ENCODE data around the gene TOMT. TPM values are rescaled to one million over a fixed set of nuclear protein-coding genes. Genes with fewer than 3 reads are reported as not detected.

The TOMT gene
- total and polyA plus RNA-seq, 2 of the 13 experiments (the other 11 are each of a cell fraction or from before 2014, with no cell fraction given), result not detected

GRCh38 chr11:72080326-72081183, 25.2 kb upstream of the TOMT start, which contains the start of the genes LRRC51 and NUMA1 (continued):
- TF ChIP-seq NR2F2 (IDR thresholded peaks at IDR 0.05; ENCODE audit: borderline replicate concordance, low read depth) (0 out of 2 replicates have a peak, but pooled peaks have one; percentile 23), ZNF350 (CRISPR knock-in tag; IDR thresholded peaks at IDR 0.05; ENCODE audit: borderline replicate concordance, low read depth) (peak; percentile 69), ZNF878 (CRISPR knock-in tag; IDR thresholded peaks at IDR 0.05) (peak; percentile 69; the same call in 1 of the 2 replicates), KDM5A (IDR thresholded peaks at IDR 0.05; ENCODE audit: borderline replicate concordance, low read length) (peak; percentile 79; the same call in 1 of the 2 replicates), SIN3A (IDR thresholded peaks at IDR 0.05; ENCODE audit: borderline replicate concordance, low read depth, low read length) (peak; percentile 91; the same call in 1 of the 2 replicates), MTA1 (CRISPR knock-in tag; IDR thresholded peaks at IDR 0.05; ENCODE audit: borderline replicate concordance) (no peak), IKZF5 (CRISPR knock-in tag; IDR thresholded peaks at IDR 0.05) (peak; percentile 36; the same call in 1 of the 2 replicates), NFYC (CRISPR knock-in tag; IDR thresholded peaks at IDR 0.05) (peak; percentile 90), CEBPB (IDR thresholded peaks at IDR 0.05; ENCODE audit: borderline replicate concordance, low read depth, low read length) (peak; percentile 41; the same call in 1 of the 2 replicates), SP2 (CRISPR knock-in tag; IDR thresholded peaks at IDR 0.05) (peak; percentile 74), SRY (CRISPR knock-in tag; IDR thresholded peaks at IDR 0.05) (peak; percentile 29), ASH2L (IDR thresholded peaks at IDR 0.05; ENCODE audit: insufficient read length, low read depth, low read length) (peak; percentile 84), HDAC1 (CRISPR knock-in tag; IDR thresholded peaks at IDR 0.05) (peak; percentile 88), DZIP1 (CRISPR knock-in tag; IDR thresholded peaks at IDR 0.05) (no peak), SRSF1 (optimal IDR thresholded peaks at IDR 0.05; ENCODE audit: low read depth, low read length) (no peak), FOSL2 (CRISPR knock-in tag; IDR thresholded peaks at IDR 0.05) (peak; percentile 36), ZBTB7A (CRISPR knock-in tag; IDR thresholded peaks at IDR 0.05) (no peak), ZUFSP (CRISPR knock-in tag; IDR thresholded peaks at IDR 0.05; ENCODE audit: borderline replicate concordance) (no peak), YEATS4 (CRISPR knock-in tag; IDR thresholded peaks at IDR 0.05; ENCODE audit: borderline replicate concordance) (peak; percentile 62; the same call in 1 of the 2 replicates), STAT5B (CRISPR knock-in tag; IDR thresholded peaks at IDR 0.05) (no peak), EHMT2 (IDR thresholded peaks at IDR 0.05; ENCODE audit: borderline replicate concordance, low read depth, low read length) (no peak), ZNF841 (CRISPR knock-in tag; IDR thresholded peaks at IDR 0.05; ENCODE audit: borderline replicate concordance) (no peak), SAP130 (CRISPR knock-in tag; IDR thresholded peaks at IDR 0.05; ENCODE audit: low read depth) (peak; percentile 97)

Measured in HepG2 (cell line).